Uterus (tissue), 4 donors: ENCODE data around the gene VSIG10L2. TPM values are rescaled to one million over a fixed set of nuclear protein-coding genes. Genes with fewer than 3 reads are reported as not detected.

Source experiments
- DNase-seq, 2 donors: peaks; one replicate each; pipeline ENCODE4 v3.0.0-alpha.2; 2019 to 2020
- H3K27ac ChIP-seq, 2 donors: fragments of 200-600 bp; sonication (generic); 1 replicate in 1 of 2; 2 replicates in 1 of 2; pipeline ENCODE4 v1.5.1; 2016 to 2018
- H3K27me3 ChIP-seq, 2 donors: fragments of 200-600 bp; sonication (generic); one replicate each; pipeline ENCODE4 v1.5.1; 2018 to 2019; ENCODE audit warnings: control low read depth in 1 of 2
- H3K36me3 ChIP-seq, 2 donors: fragments of 200-600 bp; sonication (generic); one replicate each; pipeline ENCODE4 v1.5.1; 2019; ENCODE audit warnings: control low read depth in 1 of 2
- H3K4me1 ChIP-seq, 2 donors: fragments of 200-600 bp; sonication (generic); one replicate each; pipeline ENCODE4 v1.5.1; 2018 to 2019; ENCODE audit warnings: control low read depth in 1 of 2
- H3K4me3 ChIP-seq, 2 donors: fragments of 200-600 bp; sonication (generic); 1 replicate in 1 of 2; 2 replicates in 1 of 2; pipeline ENCODE4 v1.5.1; 2018 to 2019; ENCODE audit warnings: mild to moderate bottlenecking in 1 of 2
- H3K9me3 ChIP-seq, 2 donors: fragments of 200-600 bp; sonication (generic); one replicate each; pipeline ENCODE4 v1.5.1; 2019; ENCODE audit warnings: control low read depth in 1 of 2
- CTCF ChIP-seq, 4 experiments: fragments of 200-600 bp in 2 of 4; fragments of 450-650 bp in 2 of 4; sonication (generic) in 2 of 4; IDR thresholded peaks; one replicate each; pipeline ENCODE4 v1.5.1; 2016 to 2019; ENCODE audit warnings: antibody characterized with exemption in 4 of 4, mild to moderate bottlenecking in 2 of 4, moderate library complexity in 1 of 4
- POLR2A ChIP-seq, 2 donors: fragments of 450-650 bp; IDR thresholded peaks; one replicate each; pipeline ENCODE4 v1.6.1; 2016; ENCODE audit warnings: antibody characterized with exemption in 2 of 2, mild to moderate bottlenecking in 1 of 2, moderate library complexity in 1 of 2
- intact Hi-C: fragments of 100-400 bp; cut with DNase I; formaldehyde crosslinking; loops from one replicate; pipeline ENCODE4 v1.15.1; 2023; ENCODE audit warnings: low total_unique reads
- total RNA-seq, 4 donors: library from RNA; depleted of rRNA in 3 of 4; stranded (reverse); fragments of >200 nt in 3 of 4; gene quantifications; one replicate each; pipeline versions ENCODE4 v1.1.0 to v1.2.4, GENCODE V29; 2014 to 2023
- donor health status: DM: yes; HTN: yes; CAD: no.

The VSIG10L2 gene
- total RNA-seq, 4 donors from 2014 or later: 1.1 to 9.5 TPM; not detected in 2

GRCh38 chr11:125946712-125947418 lies 1.0 kb downstream of the VSIG10L2 start:
- no peaks in the 10 kb centered on the region for H3K36me3 ChIP-seq
- no peaks in the 10 kb centered on the region for H3K9me3 ChIP-seq
- no peak overlapping the region for H3K27ac ChIP-seq
- peak in 1 of 2 donors; percentile 13 for DNase-seq
- no peak overlapping the region for H3K4me3 ChIP-seq
- no peaks in the 10 kb centered on the region for H3K27me3 ChIP-seq
- H3K4me1 ChIP-seq: peaks cover 8 to 15% of the 10 kb centered on the region in 2 donors
- intact Hi-C loops: loop anchor here (10.0 kb wide), 1 partner anchor 118 kb away; the partner anchor contains the start of gene CDON
- TF ChIP-seq CTCF (IDR thresholded peaks at IDR 0.05) (no peak), POLR2A (IDR thresholded peaks at IDR 0.05) (no peak)

GRCh38 chr11:125947419-125948277 lies 1.8 kb downstream of the VSIG10L2 start:
- Histone ChIP-seq H3K4me1 (peaks cover 16 to 17% of the 10 kb centered on the region in 2 donors), H3K4me3 (no peak overlapping the region), H3K27me3 (no peaks in the 10 kb centered on the region), H3K27ac (no peak overlapping the region), H3K36me3 (no peaks in the 10 kb centered on the region), H3K9me3 (no peaks in the 10 kb centered on the region)
- peak in 1 of 2 donors; percentile 12 for DNase-seq
- TF ChIP-seq POLR2A (IDR thresholded peaks at IDR 0.05) (no peak), CTCF (IDR thresholded peaks at IDR 0.05) (no peak)
- intact Hi-C loops: loop anchor here (10.0 kb wide), 1 partner anchor 117 kb away; the partner anchor contains the start of gene CDON

DNA sequence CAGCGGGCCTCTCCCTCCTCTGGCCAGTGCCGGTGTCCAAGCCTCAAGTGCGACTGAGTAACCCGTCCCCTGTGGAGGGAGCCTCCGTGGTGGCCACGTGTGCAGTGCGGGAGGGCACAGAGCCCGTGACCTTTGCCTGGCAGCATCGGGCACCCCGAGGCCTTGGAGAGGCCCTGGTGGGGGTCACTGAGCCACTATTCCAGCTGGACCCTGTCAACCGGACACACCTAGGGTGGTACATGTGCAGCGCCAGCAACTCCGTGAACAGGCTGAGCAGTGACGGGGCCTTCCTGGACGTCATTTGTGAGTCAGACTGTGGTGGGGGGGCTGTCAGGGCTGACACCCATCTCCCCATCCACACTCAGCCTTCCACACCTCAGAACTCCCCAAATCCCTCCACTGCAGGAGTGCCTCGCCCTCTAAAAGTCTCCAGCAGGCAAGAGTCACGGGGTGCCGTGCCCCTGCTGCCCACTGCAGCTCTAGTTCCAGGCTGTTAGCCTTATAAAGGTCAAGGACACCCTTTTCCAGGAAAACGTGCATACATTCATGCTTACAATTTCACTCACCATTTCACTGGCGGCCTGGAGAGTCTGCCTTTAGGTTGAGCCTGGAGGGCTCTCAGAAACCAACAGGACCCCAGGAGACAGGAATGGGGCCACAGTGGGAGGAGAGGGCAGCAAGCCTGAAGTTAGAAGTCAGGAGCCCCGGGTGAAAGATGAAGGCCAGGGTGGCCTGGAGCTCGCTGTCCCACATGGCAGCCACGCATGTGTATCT lies 2.6 kb downstream of the VSIG10L2 start:
- DNase-seq: peak in 1 of 2 donors; percentile 14
- TF ChIP-seq POLR2A (IDR thresholded peaks at IDR 0.05) (no peak), CTCF (IDR thresholded peaks at IDR 0.05) (no peak)
- intact Hi-C loops: loop anchor here (10.0 kb wide), 1 partner anchor 116 kb away; the partner anchor contains the start of gene CDON

GRCh38 chr11:125949271-125950177 lies 3.7 kb downstream of the VSIG10L2 start:
- Histone ChIP-seq H3K4me1 (peaks cover 17 to 18% of the 10 kb centered on the region in 2 donors), H3K4me3 (no peak overlapping the region), H3K36me3 (no peaks in the 10 kb centered on the region), H3K9me3 (no peaks in the 10 kb centered on the region), H3K27me3 (no peaks in the 10 kb centered on the region), H3K27ac (peak overlapping the region in 1 of 2 donors; percentile 74)
- intact Hi-C loops: loop anchor here (10.0 kb wide), 1 partner anchor 115 kb away; the partner anchor contains the start of gene CDON
- DNase-seq: peak in 1 of 2 donors; percentile 15
- TF ChIP-seq CTCF (IDR thresholded peaks at IDR 0.05) (no peak), POLR2A (IDR thresholded peaks at IDR 0.05) (no peak)

More for the DNA sequence above, 2.6 kb downstream of the VSIG10L2 start:
- Histone ChIP-seq H3K4me1 (peaks cover 17 to 18% of the 10 kb centered on the region in 2 donors), H3K27ac (no peak overlapping the region), H3K36me3 (no peaks in the 10 kb centered on the region), H3K9me3 (no peaks in the 10 kb centered on the region), H3K27me3 (no peaks in the 10 kb centered on the region), H3K4me3 (no peak overlapping the region)
